Fibroblast of mammary gland (primary cell): ENCODE results near the gene ZNF544.
"Not testable (repeated sequence)": the region's sequence is repeated elsewhere in the genome, so short reads cannot be mapped to it uniquely, and the experiment has no call there.

Experiments used
- DNase-seq: peaks from one replicate; pipeline ENCODE4 v3.0.0-alpha.2; 2010; ENCODE audit warnings: low read depth
- H3K4me3 ChIP-seq: 2 replicates; pipeline ENCODE4 v1.5.1; 2011; ENCODE audit warnings: low read depth, mild to moderate bottlenecking, low read length, moderate library complexity; ENCODE audit not compliant: control insufficient read depth
- TF ChIP-seq, protein P1 (sequence below): conservative IDR thresholded peaks from 2 replicates; pipeline ENCODE4 v1.5.1; 2011; ENCODE audit warnings: low read depth, low read length, inconsistent platforms; ENCODE audit not compliant: control insufficient read depth, insufficient read depth

The ZNF544 gene

DNA sequence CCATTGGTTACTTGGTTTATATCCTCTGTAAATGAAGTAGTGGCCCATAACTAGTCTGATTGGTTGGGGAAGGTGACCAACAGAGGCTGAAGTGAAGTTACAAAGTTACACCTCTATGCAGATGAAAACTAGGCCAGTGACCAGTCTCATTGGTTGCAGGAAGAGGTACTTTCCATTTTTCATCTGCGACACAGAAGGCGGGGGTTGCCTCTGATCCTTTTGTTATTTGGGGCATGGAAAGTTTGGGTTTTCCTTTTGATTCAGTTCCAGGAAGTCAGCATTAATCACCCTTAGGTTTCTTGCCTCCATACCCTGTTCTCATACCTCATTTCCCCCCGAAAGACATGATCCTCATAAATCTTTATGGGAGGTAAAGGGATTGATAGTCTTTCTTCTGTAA is 20.2 kb downstream of the ZNF544 start:
- DNase-seq = no peak
- H3K4me3 ChIP-seq = no peak overlapping the region
- TF ChIP-seq, protein P1, sequence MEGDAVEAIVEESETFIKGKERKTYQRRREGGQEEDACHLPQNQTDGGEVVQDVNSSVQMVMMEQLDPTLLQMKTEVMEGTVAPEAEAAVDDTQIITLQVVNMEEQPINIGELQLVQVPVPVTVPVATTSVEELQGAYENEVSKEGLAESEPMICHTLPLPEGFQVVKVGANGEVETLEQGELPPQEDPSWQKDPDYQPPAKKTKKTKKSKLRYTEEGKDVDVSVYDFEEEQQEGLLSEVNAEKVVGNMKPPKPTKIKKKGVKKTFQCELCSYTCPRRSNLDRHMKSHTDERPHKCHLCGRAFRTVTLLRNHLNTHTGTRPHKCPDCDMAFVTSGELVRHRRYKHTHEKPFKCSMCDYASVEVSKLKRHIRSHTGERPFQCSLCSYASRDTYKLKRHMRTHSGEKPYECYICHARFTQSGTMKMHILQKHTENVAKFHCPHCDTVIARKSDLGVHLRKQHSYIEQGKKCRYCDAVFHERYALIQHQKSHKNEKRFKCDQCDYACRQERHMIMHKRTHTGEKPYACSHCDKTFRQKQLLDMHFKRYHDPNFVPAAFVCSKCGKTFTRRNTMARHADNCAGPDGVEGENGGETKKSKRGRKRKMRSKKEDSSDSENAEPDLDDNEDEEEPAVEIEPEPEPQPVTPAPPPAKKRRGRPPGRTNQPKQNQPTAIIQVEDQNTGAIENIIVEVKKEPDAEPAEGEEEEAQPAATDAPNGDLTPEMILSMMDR = no peak

DNA sequence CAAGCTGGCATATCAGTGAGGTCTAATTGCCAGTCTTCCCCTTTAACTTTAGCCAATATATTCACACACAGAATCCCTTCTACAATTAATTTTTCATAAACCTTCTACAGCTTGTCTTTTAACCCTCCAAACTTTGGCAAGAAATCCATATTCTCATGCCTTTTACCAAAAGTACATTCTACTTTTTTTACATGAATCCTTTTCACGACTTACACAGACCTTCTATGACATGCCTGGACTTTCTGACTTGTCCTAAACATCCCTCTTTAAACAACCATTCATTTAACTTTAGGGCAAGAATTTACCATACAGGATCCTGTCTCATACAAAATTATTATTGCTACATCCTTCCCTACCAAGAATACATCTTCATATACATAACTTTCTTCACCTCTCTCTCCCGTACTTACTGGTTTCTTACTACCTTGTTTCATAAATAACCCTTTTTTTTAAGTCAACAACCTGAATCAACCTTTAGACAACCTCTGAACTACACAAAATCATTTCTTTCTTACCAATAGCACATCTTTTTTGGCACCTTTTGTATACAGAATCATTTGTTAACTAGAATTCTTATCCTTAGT is 23.5 kb downstream of the ZNF544 start:
- TF ChIP-seq, protein P1 = no peak
- DNase-seq = peak; percentile 31
- no peak overlapping the region for H3K4me3 ChIP-seq

DNA sequence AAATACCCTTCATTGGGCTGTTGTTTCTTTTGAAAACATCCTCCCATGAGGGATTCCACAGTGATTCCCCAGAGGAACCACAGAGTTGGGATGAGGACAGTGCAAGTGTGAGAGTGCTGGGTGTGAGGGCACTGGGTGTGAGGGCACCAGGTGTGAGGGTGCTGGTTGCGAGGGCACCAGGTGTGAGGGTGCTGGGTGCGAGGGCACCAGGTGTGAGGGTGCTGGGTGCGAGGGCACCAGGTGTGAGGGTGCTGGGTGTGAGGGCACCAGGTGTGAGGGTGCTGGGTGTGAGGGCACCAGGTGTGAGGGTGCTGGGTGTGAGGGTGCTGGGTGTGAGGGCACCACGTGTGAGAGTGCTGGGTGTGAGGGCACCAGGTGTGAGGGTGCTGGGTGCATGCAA is 29.5 kb downstream of the ZNF544 start:
- DNase-seq, H3K4me3 ChIP-seq: not testable (repeated sequence)

DNA sequence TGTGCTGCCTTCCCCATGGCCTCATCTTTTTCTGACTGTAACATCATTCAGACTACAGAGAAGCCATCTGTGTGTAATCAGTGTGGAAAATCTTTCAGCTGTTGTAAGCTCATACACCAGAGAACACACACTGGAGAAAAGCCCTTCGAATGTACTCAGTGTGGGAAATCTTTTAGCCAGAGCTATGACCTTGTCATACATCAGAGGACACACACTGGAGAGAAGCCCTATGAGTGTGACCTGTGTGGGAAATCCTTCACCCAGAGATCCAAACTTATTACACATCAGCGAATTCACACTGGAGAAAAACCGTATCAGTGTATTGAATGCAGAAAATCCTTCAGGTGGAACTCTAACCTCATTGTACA is 32.9 kb downstream of the ZNF544 start:
- TF ChIP-seq, protein P1 = no peak
- H3K4me3 ChIP-seq = no peak overlapping the region
- no peak for DNase-seq

DNA sequence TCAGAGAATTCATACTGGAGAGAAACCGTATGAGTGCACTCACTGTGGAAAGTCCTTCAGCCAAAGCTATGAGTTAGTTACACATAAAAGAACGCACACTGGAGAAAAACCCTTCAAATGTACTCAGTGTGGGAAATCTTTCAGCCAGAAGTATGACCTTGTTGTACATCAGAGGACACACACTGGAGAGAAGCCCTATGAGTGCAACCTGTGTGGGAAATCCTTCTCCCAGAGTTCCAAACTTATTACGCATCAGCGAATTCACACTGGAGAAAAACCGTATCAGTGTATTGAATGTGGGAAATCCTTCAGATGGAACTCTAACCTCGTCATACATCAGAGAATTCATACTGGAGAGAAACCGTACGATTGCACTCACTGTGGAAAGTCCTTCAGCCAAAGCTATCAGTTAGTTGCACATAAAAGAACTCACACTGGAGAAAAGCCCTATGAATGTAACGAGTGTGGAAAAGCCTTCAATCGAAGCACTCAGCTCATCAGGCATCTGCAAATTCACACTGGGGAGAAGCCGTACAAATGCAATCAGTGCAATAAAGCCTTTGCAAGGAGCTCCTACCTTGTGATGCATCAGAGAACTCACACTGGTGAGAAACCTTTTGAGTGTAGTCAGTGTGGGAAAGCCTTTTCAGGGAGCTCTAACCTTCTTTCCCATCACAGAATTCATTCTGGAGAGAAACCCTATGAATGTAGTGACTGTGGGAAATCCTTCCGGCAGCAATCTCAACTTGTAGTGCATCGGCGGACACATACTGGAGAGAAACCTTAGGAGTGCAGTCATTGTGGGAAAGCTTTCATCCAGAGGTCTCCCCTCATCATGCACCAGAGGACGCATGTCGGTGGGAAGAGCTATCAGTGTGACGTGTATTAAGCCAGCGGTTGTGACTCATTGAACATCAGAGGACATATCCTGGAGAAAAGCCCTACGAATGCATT is 33.5 kb downstream of the ZNF544 start:
- TF ChIP-seq, protein P1 = no peak
- no peak overlapping the region for H3K4me3 ChIP-seq
- DNase-seq = peak; percentile 21

DNA sequence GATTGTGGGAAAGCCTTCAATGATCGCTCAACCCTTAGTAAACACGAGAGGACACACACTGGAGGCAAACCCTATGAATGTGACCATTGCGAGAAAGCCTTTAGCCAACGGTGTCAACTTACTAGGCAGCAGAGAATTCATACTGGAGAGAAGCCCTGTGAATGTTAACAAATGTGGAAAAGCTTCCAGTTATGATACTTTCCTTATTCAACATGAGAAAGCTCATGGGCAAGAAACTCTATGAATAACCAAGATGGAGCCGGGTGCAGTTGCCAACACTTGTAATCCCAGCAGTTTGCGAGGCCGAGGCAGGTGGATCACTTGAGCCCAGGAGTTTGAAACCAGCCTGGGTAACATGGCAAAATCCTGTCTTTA is 34.2 kb downstream of the ZNF544 start:
- H3K4me3 ChIP-seq = no peak overlapping the region
- TF ChIP-seq, protein P1 = no peak
- DNase-seq = no peak

DNA sequence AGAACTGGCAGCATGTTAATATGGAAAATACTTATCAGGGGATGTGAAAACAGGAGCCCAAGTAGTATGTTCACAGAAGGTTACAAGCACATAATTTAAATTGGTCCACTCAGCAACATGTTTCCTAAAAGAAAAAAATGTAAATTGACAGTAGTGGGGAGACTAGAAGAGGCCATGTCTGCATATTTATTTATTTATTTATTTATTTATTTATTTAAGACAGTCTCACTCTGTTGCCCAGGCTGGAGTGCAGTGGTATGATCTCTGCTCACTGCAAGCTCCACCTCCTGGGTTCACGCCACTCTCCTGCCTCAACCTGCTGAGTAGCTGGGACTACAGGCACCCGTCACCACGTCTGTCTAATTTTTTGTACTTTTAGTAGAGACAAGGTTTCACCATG is 36.4 kb downstream of the ZNF544 start:
- H3K4me3 ChIP-seq = no peak overlapping the region
- TF ChIP-seq, protein P1 = no peak
- DNase-seq = no peak
